HG02798 (cell line): ENCODE results near the gene KCNQ1.

Source experiments
- ATAC-seq: cut with Tn5 transposase; IDR thresholded peaks from one replicate; pipeline ENCODE4 v1.9.1; 2021; ENCODE audit warnings: mild to moderate bottlenecking; ENCODE audit not compliant: unreplicated experiment, poor library complexity

The KCNQ1 gene

GRCh38 chr11:2653930-2654739 is 209.3 kb downstream of the KCNQ1 start:
- ATAC-seq, result no peak

DNA sequence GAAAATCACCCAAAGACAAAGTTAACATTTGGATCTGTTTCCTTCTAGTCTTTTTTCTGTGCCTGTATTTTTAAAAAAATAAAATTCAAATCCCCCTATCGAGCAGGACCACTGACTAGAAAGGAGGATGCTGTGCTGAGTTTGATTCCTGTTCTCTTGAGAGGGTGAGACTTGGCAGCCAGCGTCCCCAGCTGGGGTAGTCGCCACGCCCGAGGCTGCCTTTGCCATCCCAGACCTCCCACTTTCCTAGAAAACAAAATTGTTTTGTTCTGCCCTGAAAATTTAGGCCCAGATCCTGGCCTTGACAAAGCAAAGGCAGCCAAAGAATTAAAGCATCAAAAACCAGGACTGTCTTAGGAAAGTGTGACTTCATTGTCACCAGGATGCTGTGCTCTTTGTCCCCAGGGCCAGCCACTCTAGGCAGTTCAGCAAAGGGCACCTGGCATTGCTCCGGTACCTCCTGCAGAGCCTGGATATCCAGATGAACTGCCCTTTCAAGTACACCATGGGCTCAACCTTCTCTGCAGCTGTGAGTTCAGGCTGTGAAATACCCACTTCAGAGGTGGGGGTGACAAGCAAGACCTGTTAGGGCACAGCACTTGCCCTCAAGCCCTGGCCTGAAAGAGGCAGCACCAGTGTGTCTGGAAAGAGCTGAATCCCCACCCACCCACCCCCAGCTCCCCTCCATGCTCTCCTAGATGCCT is 210.4 kb downstream of the KCNQ1 start:
- ATAC-seq, result no peak

- ATAC-seq, result no peak
Measured at GRCh38 chr11:2655834-2656622, 211.2 kb downstream of the KCNQ1 start.

DNA sequence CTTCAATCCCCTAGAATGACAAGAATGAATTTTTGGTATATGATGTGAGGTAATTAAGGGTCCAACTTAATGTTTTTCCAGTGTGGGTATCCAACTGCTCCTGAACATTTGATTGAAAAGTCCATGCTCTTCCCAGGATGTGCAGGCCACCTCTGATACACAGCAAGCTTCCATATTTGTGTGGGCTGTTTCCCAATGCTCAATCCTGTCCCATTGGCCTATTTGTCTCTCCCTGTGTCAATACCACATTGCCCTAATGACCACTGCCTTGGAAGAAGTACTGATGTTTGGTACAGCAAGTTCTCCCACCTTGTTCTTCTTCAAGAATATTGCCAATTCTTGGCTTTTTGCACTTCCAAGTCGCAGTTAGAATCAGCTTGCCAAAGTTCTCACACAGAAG is 212.1 kb downstream of the KCNQ1 start:
- no peak for ATAC-seq

DNA sequence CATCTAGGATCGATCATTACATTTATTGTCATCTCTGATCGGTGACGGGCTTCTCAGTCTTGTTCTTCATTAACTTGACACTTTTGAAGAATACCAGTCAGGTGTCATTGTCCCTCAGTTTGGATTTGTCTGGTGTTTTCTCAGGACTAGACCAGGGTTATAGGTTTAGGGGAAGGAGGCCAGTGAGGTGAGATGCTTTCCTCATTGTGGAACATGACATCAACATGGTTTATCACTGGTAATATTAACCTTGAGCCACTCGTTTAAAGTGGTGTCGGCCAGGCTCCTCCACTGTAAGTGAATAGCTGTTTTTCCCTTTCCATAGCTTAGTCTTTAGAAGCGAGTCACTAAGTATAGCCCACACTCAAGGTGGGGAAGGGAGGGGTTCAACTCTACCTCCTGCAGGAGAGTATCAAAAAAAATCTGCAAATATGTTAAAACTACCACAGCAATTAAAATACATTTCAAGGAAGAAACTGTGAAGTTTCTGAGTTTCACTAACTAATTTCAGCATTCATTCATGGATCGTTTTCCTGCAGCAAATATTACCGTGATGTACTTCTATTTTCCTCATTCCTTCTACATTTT is 213.0 kb downstream of the KCNQ1 start:
- no peak for ATAC-seq

DNA sequence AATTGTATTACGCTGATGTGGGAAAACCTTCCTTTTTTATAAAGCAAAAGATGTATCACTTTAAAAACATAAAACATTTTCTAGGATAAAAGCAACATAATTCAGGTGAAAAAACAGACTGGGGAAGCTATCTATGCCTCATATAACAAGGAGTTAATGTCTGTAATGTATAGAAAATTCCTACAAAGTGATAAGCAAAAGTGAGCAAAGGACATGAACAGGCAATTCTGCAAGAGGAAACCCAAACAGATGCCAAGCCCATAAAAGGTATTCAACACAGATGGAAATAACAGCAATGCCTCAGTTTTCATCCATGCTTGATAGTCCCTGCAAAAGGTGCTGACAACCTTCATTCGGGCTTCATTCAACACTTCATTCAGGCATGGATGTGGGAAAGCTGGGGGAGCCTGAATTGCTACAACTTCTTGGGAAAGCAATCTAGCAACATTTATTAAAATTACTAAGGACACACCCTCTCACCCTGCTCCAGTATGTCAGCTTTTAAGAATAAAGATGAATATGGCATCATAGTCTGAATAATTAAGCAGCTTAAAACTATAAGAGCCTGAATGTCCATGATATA is 215.6 kb downstream of the KCNQ1 start:
- ATAC-seq, result no peak

GRCh38 chr11:2661173-2662023 is 216.6 kb downstream of the KCNQ1 start:
- ATAC-seq, result no peak

DNA sequence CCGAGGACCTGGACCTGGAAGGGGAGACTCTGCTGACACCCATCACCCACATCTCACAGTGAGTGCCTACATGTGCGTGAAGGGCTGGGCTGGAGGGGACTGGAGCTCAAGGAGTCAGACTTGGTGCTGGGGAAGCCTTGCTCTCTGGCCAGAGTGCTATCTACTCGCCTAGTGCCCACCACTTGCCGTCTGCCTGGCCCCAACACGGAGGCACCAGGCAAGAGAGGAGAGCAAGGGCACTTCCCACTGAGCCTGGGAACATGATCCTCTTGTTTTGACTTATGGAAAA is 217.2 kb downstream of the KCNQ1 start:
- ATAC-seq, result no peak

DNA sequence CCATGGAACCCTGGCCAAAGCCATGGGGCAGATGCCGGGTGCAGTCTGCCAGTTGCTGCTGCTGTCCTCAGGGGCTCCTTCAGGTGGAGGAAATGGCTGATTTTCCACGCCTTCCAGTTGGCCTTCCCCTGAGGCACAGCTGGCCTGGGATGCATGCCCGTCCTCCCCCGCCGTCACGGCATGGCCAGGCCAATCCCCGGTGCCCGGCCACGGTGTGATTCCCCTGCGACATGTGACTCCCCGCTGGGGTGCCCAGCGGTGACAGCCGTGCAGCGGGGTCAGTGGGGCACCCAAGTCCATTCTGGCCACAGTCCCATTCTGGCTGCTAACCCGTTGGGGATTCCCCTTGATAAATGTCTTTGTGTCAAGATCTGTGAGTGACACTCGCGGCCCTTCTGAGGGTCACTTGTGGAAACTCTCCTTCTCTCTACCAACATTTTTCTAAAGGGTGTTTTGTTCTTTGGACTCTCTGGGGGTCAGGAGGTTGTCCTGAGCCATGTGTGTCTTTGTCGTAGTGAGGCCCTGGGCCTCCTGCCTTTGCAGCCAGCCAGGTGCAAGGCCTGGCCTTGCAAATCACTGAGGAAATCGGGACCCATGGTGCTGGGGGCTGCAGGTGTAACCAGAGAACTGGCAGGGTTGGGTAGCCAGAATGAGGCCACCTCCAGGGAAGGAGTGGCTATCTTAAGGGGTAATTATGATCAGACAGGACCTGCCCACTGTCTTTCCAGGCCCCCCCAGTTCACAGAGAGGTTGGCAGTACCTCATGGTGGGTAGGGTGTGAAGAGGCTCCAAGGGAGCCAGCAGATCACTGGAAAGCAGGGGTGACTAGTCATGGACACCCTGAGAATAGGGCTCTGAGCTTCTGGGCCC is 217.9 kb downstream of the KCNQ1 start:
- no peak for ATAC-seq

DNA sequence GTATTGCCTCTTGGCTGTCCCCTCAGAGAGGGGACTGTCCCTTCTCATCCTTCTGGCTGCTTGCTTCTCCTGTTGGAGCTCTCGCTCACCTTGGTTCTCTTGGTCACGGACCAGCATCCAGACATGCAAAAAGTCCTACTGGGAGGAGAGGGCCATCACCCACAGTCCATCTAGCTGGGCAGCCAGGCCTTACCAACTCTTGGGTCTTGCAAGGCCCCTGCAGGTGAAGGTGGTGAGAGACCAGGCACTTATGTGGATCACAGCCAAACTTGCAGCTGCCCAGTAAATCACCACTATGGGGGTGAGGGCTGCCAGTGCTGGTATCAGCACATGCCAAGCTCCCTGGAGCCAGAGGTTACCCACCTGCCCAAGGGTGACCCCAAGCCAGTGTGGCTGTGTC is 218.7 kb downstream of the KCNQ1 start:
- ATAC-seq, result no peak

GRCh38 chr11:2663915-2664314 is 219.1 kb downstream of the KCNQ1 start:
- ATAC-seq, result no peak

- ATAC-seq, result no peak
Measured at GRCh38 chr11:2664376-2664775, 219.6 kb downstream of the KCNQ1 start.

GRCh38 chr11:2664791-2665525 is 220.2 kb downstream of the KCNQ1 start:
- no peak for ATAC-seq

GRCh38 chr11:2665526-2666400 is 221.0 kb downstream of the KCNQ1 start:
- no peak for ATAC-seq

DNA sequence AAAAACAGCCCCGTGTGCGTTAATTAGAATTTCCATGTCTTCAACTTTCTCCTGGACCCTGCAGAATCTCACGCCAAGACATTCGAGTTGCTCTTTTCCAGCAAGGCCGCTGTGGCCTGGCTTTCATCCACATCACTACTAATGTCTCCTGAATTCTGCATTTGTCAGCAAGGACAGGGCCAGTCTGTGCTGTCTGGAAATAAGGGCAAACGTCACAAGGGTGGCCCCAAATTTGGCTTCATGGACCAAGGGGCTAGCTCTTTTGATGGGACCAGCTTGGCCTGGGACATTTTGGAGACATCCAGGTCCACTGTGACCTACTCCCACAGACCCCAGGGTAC is 221.6 kb downstream of the KCNQ1 start:
- no peak for ATAC-seq

DNA sequence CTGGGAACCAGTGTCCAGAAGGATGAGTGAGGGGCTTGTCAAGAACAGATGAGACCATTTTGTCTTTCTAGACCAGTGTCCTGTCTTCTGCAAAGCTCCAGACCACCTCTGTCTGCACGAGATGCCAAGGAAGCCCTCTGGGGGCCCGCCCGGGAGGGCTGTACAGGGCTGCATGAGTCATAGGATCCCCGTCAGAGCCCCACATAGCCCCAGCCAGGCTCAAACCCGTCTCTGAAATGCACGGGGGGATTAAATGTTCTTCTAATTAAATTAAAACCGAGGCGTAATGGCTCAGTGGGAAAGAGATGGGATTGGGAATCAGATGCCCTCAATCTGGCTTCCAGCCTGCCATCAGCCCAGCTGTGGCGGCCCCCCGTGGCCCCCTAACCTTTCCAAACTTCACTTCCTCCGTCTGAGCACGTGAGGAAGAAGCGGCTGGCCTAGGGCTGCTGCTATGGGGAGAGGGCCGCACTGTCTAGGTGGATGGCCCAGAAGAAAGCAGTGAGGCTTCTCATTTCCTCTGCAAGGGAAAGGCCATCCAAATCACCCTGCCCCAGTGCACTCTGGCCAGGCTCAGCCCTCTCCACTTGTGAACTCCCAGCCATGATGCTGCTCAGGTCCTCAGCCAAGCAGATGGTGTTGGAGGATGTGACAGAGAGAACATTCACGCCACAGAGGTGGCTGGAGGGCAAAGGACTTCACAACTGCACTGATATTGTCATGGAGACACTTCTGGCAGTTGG is 222.2 kb downstream of the KCNQ1 start:
- ATAC-seq, result no peak

GRCh38 chr11:2667940-2668339 is 223.1 kb downstream of the KCNQ1 start:
- ATAC-seq, result no peak
